Chondrocyte (in vitro differentiated cells): ENCODE results near the gene THAP7. TPM values are rescaled to one million over a fixed set of nuclear protein-coding genes. Genes with fewer than 3 reads are reported as not detected.
A peak's percentile ranks its signal among the peaks of the same experiment; 100 is the strongest.

ENCODE experiments used
- DNase-seq: peaks from one replicate; pipeline ENCODE4 v3.0.0; 2021; ENCODE audit warnings: mixed read lengths, low spot score
- H3K27ac Mint-ChIP-seq: one replicate; pipeline ENCODE4 v1.8.0; 2021; ENCODE audit warnings: mild to moderate bottlenecking, moderate library complexity, mixed read lengths; ENCODE audit not compliant: unreplicated experiment
- H3K27me3 Mint-ChIP-seq: 2 replicates; pipeline ENCODE4 v1.8.0; 2021; ENCODE audit warnings: low read depth, mixed read lengths
- H3K36me3 Mint-ChIP-seq: 2 replicates; pipeline ENCODE4 v1.8.0; 2021; ENCODE audit warnings: low read depth, mixed read lengths
- H3K4me1 Mint-ChIP-seq: 2 replicates; pipeline ENCODE4 v1.8.0; 2021; ENCODE audit warnings: low read depth, mild to moderate bottlenecking, mixed read lengths
- H3K4me3 Mint-ChIP-seq: one replicate; pipeline ENCODE4 v1.8.0; 2021; ENCODE audit warnings: mild to moderate bottlenecking, moderate library complexity, mixed read lengths; ENCODE audit not compliant: unreplicated experiment
- H3K9me3 Mint-ChIP-seq: 2 replicates; pipeline ENCODE4 v1.8.0; 2021; ENCODE audit warnings: low read depth, mixed read lengths
- total RNA-seq: library from RNA; stranded (reverse); gene quantifications from 3 replicates; pipeline ENCODE4 v1.2.1, GENCODE V29; 2021
- TF ChIP-seq, protein P1 (sequence below): fragments of 200-600 bp; sonication (generic); IDR thresholded peaks from 2 replicates; pipeline ENCODE4 v1.5.0; 2021; ENCODE audit warnings: antibody characterized with exemption, mild to moderate bottlenecking, moderate library complexity

THAP7 gene
- total RNA-seq, 1 donor from 2014 or later = 15.7 TPM

DNA sequence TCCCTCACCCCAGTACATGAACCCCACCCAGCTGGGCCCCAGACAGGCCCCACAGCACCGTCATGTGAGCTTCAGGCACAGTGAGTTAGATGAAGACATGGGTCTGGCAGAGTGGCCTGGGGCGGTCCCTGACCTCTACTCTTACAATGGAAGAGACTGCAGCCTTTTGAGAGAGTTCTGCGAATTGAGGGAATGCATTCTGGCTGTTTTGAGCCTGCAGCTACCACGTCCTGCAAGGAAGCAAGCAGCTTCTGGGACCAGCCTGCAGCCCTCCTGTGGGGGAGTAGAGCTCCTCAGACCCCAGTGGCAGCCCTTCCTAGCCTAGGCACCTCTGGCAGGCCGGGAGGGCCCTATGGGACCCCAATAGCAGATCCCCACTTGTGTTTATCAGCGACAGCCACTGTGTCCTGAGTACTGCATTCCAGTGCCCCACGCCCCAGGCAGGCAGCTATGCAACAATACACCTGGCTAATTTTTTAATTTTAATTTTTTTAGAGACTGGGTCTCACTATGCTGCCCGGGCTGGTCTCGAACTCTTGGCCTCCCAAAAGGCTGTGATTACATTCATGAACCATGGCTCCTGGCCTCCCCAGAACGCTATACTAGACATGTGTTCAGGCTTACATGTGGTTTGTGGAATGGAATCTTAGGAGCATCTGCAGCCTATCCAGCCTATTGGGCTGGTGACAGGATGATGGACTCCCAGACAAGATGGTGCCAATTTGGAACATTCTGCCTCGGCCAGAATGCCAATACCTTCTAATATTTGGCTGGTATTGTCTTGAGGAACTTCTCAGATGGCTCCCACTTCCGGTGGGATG lies 31.2 kb upstream of the THAP7 start:
- H3K4me1 Mint-ChIP-seq = peaks cover 15% of the 10 kb centered on the region

DNA sequence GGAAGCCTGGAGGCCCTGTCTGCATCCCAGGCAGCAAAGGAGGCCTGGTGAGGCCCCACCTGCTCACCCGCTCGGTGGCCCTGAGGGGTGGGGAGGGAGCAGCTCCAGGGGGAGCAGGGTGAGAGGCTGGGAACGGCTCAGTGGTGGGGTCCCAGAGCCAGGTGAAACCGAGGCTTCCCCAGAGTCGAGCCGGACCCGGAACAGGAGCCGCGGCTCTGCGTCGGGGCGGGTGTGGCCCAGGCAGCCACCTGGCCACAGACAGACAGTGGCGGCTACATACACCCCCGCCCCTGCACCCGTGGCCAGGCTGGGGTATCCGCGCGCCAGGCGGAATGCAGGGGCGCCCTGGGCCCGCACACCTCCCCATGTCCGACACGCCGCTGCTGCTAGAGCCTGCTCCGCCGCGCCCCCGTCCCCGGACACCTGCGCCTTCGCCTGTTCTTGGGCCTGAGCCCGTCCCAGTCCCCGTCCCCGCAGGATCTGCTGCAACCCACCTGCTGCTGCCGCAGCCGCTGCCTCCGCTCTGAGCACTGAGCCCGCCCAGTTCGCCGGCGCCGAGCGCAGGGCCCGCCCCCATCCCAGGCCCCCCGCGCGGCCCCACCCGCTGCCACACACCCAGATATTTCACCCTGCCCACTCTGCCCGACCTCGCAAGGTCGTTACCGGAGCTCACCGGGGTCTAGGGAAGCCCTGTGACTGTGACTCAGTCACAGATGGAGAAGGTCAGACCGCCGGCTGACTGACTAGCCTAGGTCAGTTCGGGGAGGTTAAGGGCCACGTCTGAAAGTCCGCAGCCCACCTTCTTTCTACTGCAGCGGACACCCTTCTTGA lies 30.3 kb upstream of the THAP7 start, which contains the start of gene SLC7A4:
TSS of gene SLC7A4 (minus strand) at position 525 of the 831 bp plus-strand sequence. CDS start 749 bp downstream, outside the sequence.
- Mint-ChIP-seq H3K27me3 (no peaks in the 10 kb centered on the region), H3K4me1 (peaks cover 13% of the 10 kb centered on the region), H3K36me3 (no peaks in the 10 kb centered on the region), H3K4me3 (peak within 1 kb of the TSS; percentile 33), H3K27ac (no peak within 1 kb of the TSS), H3K9me3 (no peaks in the 10 kb centered on the region)
- DNase-seq = no peak
- TF ChIP-seq, protein P1, sequence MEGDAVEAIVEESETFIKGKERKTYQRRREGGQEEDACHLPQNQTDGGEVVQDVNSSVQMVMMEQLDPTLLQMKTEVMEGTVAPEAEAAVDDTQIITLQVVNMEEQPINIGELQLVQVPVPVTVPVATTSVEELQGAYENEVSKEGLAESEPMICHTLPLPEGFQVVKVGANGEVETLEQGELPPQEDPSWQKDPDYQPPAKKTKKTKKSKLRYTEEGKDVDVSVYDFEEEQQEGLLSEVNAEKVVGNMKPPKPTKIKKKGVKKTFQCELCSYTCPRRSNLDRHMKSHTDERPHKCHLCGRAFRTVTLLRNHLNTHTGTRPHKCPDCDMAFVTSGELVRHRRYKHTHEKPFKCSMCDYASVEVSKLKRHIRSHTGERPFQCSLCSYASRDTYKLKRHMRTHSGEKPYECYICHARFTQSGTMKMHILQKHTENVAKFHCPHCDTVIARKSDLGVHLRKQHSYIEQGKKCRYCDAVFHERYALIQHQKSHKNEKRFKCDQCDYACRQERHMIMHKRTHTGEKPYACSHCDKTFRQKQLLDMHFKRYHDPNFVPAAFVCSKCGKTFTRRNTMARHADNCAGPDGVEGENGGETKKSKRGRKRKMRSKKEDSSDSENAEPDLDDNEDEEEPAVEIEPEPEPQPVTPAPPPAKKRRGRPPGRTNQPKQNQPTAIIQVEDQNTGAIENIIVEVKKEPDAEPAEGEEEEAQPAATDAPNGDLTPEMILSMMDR = no peak

More for the DNA sequence above, 31.2 kb upstream of the THAP7 start:
- Mint-ChIP-seq H3K27me3 (no peaks in the 10 kb centered on the region), H3K4me3 (no peak overlapping the region), H3K36me3 (no peaks in the 10 kb centered on the region), H3K9me3 (no peaks in the 10 kb centered on the region), H3K27ac (no peak overlapping the region)
- no peak for DNase-seq
- TF ChIP-seq, protein P1 = no peak

DNA sequence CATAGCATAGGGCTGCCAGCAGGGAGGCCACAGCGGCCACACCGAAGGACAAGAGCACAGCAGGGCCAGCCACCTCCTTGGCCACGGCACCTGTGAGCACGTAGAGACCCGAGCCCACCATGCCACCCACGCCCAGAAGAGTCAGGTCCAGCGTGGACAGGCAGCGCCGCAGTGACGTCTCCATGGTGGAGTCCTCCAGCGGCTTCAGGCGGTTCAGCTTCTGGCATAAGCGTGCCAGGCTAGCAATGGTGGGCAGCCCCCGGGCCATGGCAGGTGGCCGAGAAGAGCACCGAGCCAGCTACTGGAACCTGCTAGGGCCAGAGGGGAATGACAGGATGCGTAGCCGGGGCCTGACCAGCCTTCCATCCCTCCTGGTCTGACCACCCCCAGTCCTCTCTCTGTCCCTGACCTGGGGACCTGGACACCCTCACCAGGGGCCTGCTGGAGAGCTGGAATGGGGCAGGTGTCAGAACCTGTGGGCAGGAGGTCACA lies 29.7 kb upstream of the THAP7 start:
- TF ChIP-seq, protein P1 = no peak
- no peak for DNase-seq
- peaks cover 16% of the 10 kb centered on the region for H3K4me1 Mint-ChIP-seq
- no peak overlapping the region for H3K27ac Mint-ChIP-seq
- H3K36me3 Mint-ChIP-seq = no peaks in the 10 kb centered on the region
- peak overlapping the region; percentile 9 for H3K4me3 Mint-ChIP-seq
- H3K27me3 Mint-ChIP-seq = no peaks in the 10 kb centered on the region
- no peaks in the 10 kb centered on the region for H3K9me3 Mint-ChIP-seq

DNA sequence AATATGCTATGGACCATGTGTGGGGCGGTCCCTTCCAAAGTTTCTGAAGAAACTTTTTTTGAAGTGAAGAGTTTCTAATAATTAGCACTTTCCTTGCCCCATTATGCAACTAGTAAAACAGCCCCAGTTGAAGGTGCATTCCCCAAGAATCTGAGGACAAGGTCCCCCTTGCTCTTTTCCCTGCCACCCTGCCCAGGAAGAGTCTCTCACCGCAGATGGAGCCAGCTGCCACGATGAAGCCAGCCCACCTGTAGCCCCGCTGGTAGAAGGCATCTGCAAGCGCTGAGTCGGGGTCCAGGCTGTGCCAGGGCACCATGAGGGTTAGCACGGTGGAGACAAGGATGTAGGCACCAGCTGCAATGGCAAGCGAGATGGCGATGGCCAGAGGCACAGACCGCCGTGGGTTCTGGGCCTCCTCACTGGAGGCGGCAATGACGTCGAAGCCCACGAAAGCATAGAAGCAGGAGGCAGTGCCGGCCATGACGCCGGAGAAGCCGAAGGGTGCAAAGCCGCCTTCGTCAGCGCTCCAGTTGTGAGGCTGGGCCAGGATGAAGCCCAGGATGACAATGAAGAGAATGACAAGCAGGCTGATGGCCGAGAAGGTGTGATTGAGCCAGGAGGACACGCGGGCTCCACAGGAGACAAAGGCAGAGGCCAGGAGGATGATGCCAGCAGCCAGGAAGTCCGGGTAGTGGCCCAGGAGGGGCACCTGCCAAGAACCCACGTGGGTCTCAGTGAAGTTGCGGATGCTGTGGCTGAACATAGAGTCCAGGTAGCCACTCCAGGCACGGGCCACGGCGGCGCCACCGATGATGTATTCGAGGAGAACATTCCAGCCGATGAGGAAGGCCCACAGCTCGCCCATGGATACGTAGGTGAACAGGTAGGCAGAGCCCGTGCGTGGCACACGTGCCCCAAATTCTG lies 29.0 kb upstream of the THAP7 start:
- Mint-ChIP-seq H3K27ac (no peak overlapping the region), H3K4me1 (peaks cover 16% of the 10 kb centered on the region), H3K4me3 (peak overlapping the region; percentile 9), H3K36me3 (no peaks in the 10 kb centered on the region), H3K27me3 (no peaks in the 10 kb centered on the region), H3K9me3 (no peaks in the 10 kb centered on the region)
- TF ChIP-seq, protein P1 = no peak
- no peak for DNase-seq
